Measurements from ENCODE around the gene ARPIN.

DNA sequence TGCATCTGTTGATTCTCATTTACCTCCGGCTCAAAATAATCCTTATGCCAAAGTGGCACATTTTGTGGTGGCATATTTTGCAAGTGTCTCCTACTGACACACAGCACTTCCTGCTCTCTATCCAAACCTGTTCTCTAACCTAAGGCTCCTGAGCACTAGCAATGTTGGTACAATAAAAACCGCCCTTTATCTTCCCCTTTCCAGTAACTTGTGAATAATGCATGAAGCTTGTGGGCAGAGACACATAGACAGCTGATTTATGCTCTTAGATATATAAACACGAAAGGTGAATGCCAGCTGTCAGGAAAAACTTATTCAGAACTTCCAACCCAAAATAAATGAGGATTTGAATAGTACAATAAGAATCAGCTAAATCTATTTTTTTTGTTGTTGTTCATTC lies 34.6 kb upstream of the ARPIN start:
- TF ChIP-seq, protein P1, sequence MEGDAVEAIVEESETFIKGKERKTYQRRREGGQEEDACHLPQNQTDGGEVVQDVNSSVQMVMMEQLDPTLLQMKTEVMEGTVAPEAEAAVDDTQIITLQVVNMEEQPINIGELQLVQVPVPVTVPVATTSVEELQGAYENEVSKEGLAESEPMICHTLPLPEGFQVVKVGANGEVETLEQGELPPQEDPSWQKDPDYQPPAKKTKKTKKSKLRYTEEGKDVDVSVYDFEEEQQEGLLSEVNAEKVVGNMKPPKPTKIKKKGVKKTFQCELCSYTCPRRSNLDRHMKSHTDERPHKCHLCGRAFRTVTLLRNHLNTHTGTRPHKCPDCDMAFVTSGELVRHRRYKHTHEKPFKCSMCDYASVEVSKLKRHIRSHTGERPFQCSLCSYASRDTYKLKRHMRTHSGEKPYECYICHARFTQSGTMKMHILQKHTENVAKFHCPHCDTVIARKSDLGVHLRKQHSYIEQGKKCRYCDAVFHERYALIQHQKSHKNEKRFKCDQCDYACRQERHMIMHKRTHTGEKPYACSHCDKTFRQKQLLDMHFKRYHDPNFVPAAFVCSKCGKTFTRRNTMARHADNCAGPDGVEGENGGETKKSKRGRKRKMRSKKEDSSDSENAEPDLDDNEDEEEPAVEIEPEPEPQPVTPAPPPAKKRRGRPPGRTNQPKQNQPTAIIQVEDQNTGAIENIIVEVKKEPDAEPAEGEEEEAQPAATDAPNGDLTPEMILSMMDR (conservative IDR thresholded peaks at IDR 0.05) = no peak
- TF ChIP-seq EZH2 (IDR thresholded peaks at IDR 0.05; ENCODE audit: low read depth) = no peak
